ENCODE measurements around the gene DHX16.

DHX16 gene

DNA sequence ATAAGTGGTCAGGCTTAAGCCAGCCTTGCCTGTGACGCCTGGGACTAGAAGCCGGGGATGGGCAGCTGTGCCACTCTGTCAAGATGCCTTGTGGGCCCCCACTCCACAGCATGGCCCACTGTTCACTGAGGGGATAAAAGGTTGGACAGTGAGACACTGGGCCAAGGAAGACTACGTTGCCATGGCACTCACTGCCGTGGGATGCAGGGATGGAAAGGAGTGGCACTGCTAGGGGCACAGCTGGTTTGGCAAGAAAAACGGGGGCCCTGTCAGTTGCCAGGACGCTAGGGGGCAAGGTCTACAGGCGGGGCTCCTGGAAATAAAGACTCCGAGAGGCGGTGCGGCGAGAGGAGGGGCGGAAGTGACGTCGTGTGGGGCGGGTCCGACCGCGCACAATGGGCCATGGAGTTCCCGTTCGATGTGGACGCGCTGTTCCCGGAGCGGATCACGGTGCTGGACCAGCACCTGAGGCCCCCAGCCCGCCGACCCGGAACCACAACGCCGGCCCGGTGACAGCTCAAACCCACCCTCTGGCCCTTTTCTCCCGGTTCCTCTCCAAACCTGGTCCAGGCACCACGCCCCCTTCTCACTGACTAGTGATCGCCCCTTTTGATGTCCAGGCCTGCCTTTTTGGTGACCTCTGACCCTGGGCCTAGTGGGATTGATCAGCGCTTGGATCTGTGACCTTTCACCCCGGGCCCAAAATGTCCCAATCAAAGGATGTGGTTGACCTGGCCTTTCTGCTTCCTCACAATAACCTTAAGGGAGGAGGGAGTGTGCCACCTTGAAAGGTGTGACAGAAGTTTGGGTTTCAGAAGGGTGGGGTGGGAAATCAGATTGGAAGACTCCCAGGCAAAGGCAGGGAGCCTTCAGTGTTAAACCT lies 46.1 kb downstream of the DHX16 start, which contains the start of gene ATAT1:
Gene ATAT1, plus strand, starts transcription at position 391 of the 883 bp plus-strand sequence.
- DNase-seq (ENCODE audit: low read depth in 2 of 2) = peak; percentile 82 to 83

DNA sequence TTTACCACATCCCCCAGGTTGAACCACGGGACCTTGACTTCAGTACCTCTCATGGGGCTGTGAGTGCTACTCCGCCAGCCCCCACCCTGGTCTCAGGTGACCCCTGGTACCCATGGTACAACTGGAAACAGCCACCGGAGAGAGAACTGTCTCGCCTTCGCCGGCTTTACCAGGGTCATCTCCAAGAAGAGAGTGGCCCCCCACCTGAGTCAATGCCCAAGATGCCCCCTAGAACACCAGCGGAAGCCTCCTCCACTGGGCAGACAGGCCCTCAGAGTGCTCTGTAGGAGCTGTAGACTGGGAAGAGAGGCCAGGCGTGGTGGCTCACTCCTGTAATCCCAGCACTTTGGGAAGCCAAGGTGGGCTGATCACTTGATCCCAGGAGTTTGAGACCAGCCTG lies 47.3 kb downstream of the DHX16 start:
- no peak for DNase-seq (ENCODE audit: low read depth in 2 of 2)

DNA sequence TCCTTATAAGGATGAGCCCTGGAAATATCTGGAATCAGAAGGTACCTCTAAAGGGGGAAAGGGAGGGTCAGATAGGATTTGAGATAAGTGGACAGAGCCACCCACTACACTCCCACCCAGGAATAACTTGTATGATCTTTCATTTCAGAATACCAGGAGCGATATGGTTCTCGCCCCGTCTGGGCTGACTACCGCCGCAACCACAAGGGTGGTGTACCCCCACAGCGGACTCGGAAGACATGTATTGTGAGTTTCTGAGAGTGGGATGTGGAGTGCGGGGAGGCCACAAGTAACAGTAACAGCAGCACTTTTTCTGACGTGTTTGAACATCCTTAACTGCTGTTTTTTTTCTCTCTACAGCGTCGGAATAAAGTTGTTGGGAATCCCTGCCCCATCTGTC lies 53.2 kb downstream of the DHX16 start:
- DNase-seq (ENCODE audit: low read depth in 2 of 2) = no peak

DNA sequence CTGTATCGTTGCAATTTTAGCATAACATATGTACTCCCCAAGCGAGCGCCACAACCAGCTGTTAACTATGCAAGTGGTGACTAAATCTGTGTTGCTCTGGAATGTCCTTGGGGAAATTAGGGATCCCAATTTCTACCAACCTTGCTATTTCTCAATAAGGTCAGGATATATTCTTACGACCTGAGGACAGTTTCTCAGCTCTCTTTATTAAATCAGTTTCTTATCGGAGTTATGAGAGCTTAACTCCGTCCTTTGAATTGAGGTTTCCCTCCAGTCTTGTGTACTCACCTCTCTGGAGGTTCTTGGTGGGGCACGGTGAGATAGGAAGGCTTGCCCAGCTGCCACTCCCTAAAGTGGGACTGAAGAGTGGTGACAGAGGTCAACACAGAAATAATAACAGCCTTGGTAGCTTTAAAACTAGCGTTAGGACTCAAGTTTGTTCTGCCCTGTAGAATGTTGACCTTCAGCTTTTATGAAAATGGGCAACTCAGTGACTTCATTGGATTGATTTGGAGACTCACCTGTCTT lies 54.5 kb downstream of the DHX16 start:
- no peak for DNase-seq (ENCODE audit: low read depth in 2 of 2)

DNA sequence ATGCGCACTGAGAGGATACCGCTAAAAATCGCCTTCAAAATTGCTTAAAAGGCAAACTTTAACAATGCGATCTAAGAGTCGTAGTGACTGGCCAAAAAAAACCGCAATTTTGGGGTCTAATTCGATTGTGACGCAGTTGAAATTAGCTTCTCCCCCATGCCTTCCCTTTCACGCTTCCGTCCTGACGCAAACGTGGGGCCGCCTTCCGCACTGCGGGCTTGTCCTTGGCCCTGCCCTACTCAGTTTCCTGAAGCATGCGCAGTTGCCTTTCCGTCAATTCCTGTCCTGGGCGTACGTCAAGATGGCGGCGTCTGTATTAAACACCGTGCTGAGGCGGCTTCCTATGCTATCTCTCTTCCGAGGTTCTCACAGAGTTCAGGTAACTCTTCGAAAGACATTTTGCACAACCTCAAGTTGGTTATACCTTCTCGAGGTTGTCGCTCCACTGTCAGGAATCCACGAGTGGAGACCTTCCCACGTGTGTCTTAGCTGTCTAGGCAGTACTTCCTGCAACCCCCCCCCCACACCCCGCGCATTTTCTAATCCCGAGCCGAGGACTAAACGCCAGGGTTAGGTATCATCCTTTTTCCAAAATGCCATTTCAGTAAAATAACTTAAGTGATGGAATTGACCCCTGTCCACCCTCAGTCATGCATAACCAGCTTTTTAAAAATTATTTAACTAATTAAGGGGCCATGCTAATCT lies 55.1 kb downstream of the DHX16 start, which contains the start of gene MRPS18B:
Gene MRPS18B, plus strand, starts transcription at position 276 of the 705 bp plus-strand sequence. Its CDS starts 26 bp downstream, at position 302.
- DNase-seq (ENCODE audit: low read depth in 2 of 2) = peak; percentile 87 to 97

DNA sequence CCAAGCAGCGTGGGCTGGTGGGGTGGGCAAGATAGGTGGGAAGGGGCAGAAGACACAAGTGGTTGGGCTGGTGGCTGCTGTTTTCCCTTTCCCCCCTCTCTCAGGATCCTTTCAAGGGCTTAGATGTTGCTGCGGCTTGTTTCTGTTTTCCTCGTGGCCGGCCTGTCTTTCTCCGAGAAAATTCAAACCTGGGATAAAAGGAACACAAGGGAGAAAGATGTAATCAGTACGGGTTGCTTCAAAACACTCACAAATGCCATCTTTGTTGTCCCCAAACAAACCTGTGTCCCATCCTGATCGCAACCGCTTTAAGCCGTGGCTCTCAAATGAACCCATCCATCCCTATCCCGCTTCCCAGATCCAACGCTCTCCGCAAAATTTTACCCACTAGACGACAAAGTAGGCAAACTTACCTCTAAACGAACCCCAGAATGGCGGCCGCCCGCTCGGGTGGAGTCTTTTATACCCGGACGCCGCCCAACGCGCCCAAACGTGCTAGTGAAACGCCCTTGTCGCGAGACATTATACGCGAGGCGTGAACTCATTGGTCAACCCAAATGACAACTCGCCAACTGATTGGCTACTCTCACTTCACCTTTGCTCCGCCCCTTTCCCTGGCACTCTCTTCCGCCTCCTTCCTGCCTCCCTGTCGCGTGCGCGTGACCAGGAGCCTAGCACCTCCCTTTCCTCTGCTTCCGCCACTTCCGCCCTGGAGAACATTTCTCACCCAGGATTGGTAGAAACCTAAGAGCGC lies 55.8 kb downstream of the DHX16 start, which contains the start of gene PPP1R10:
Gene PPP1R10, minus strand, starts transcription at position 433 of the 754 bp plus-strand sequence. CDS start 7,299 bp downstream, outside the sequence.
- peak; percentile 89 to 97 for DNase-seq (ENCODE audit: low read depth in 2 of 2)

DNA sequence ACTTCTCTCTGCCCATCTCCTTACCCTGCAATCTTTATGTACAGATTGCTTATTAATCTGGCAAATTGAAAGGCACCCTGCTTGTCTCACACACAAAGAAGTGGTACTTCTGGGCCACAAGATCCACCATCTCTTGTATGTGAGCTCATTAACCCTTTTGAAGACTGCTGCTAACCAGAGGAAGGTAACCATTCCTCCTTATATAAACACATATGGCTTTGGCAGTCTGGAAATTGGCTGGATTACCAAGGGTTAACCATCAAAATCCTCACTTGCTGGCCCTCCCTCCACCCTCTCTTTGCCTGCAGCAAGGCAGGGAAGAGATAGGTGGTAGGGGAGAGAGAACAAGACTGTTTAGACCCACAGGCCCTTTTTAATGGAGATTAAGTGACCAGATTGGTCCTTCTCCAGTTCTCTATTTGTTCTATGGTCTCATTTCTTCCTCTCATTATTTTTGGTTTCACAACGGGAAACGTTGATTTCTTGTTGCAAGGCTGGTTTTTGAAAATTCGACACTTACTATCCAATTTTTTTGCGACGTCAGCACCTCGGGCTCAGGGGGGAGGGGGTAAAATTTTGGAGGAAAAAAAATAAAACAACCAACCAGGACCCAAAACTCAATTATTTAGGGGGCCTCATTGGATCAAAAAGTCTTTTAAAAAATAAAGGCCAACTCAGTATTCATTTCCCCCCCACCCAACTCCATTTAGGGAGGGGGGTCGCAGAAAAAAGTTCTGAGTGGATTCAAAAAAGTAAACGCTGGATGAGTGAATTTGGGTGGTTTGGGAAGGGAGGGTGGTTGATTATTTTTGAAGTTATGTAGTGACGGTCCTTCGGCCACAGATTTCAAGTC lies 56.6 kb downstream of the DHX16 start:
- no peak for DNase-seq (ENCODE audit: low read depth in 2 of 2)

DNA sequence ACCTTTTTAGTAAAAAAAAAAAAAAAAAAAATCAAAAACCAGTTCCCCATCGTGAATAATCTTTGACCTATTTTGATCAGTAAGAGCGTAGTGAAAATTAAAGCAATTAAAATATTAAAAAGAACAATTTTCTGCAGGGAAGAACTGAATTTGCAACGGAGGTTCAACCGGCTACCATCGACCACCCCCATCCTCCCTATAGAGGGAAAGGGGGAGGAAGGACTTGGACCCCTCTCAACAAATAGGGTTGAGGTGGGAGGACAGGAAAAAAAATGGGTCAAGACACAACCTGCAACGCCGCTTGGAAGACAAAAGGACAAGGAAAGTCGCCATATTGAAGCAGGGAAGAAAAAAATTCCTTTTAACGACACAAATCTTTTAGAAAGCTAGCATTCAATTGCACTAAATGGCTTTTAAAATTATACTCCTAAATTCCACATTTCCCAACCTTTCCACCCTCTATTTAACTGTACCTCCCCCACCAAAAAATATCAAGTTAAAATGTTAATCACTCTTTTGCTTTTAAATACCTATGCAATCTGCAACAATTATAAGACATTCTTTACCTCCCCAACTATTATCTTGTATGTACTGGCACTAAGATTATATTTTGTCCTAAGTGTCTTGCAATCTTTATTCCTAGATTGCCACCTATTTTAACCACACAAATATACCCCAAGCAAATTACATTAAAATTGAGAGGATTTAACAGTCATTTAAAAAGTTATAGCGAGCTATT lies 57.4 kb downstream of the DHX16 start:
- no peak for DNase-seq (ENCODE audit: low read depth in 2 of 2)

DNA sequence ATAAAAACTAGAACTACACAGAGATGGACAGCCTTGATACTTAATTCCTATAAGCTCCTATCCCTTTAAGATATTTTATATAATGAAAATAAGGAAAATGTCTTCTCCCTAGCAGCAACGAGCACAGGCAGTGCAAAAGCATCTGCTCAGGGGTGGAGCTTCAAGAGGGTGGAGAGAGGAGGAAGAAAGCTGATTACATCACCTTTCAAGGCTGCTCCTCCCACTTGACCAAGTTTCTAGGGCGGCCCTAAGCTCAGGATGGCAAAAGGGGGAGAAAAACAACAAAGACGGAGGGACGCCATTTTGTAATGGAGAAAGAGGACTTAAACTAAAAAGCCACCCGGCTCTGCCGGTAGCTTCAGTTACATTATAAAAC lies 58.0 kb downstream of the DHX16 start:
- peak; percentile 45 to 77 for DNase-seq (ENCODE audit: low read depth in 2 of 2)

DNA sequence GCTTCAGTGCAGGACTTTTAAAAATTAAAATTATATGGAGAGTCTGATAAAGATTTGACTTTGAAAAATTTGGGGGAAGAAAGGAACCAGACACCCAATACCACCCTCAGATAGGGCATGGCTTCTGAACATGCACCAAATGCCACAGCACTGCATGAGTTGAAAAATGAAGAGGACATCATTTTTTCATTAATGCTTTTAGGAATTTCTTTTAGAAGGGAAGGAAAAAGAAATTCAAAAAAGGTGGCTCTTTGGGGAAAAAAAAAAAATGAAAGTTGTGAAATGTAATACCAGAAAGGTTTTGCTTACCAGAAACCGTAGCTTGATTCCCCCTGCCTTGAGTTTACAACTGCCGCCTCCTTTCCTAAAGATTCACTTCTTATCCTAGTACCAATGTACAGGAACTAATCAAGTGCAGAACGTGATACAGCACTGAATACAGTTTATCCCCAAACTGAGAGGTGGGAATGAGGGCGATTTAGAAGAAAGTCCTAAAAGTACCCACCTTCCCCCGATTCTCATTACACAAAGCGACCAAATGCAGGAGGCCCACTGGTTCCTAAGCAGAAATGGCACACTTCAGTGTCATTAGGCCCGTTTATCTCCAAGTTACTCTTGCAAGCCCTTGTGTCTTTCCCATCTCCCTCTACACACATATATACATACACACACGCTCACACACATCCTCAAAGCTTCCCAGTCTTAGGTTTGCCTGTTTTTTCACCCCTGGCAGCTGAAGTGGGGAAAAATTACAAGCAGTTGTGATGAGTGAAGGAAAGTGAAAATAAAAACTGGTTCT lies 58.6 kb downstream of the DHX16 start:
- DNase-seq (ENCODE audit: low read depth in 2 of 2) = no peak

DNA sequence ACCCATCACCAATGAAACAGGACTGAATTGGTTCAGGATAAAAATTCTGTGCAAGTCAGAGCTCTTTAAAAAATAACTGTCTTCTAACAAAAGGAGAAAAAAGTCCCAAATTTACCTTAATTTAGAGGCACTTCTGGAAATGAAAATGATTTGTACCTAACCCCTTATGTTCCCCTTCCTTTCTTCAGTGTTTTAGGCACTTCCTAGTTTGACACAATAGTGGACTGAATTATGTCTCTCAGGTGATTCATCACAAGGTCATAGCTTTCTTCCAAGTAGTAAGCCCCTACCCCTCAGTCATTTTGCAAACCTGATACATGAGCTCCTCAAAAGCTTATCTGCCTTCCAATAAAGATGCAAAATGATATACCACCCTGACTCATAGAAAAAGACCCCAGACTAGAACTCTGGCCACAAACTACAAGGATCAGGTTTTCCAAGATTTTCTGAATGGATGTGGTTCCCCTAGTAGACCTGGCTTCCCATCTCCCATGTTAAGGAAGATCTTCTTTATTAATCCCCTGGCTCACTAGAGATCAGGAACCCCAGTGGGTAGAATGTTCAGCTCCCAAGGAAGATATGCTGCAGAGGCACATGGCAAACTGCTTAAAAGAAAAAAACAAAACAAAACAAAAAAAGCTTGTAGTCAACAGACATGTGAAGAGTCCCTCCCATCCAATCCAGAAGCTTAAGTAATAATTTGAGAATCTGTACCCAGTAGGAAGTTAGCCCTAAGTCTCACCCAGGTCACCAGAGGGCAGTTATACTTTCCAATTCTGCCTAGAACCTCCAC lies 59.4 kb downstream of the DHX16 start:
- no peak for DNase-seq (ENCODE audit: low read depth in 2 of 2)

DNA sequence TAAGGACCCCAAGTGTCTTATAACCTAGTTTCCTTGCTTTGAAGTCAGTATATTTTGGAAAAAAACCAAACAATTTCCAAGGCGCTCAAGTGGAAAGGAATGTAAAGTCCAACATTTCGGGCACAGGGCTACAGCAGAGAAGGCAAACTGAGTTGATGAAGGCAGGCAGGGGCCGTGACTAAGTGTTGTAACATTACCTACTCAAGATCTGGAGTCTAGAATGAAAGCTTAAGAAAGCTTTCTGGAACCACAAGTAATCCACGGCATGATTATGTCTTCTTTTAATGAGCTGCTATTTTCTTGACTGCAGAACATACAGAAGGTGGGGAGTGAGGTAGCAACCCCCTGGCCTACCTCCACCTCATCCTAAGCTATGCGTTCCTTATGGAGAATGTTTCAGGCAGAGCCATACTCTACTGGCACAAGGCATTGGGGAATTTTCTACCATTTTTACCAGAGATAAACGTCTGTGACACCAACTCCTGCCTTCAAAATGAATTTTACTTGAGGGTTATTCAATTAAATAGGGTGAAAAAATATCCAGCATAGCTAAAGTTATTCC lies 60.0 kb downstream of the DHX16 start:
- DNase-seq (ENCODE audit: low read depth in 2 of 2) = no peak

DNA sequence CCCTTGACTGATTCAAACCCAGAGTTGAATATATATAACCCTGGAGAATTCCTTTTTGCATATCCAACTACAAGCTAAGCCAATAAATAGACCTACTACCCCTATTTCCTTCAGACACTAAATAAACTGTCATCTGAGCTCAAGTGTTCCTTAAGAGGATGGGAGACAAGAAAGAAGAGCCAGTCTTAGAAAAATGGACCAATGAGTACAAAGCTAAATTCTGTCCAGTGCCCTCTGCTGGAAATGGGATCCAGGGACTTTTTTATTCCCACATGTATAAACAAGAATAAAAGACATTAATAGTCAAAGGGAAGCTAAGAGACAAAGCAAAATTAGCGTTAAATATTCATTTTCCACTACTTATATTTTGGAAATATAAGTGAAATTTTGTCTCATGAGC lies 60.6 kb downstream of the DHX16 start:
- no peak for DNase-seq (ENCODE audit: low read depth in 2 of 2)

DNA sequence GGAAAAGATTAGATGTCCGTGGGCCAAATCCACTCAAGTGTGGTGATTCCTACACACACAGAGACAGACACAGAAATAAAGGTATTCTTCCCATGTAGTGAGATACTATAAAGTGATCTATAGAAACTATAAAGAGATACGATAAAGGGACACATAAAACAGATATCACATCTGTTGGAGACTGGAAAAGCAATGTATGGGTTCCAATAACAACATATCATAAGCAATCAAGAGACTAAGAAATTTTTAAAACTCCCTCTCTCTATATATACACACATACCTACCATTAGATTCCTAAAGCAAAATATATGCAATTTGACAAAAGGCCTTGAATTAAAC lies 61.0 kb downstream of the DHX16 start:
- DNase-seq (ENCODE audit: low read depth in 2 of 2) = no peak

DNA sequence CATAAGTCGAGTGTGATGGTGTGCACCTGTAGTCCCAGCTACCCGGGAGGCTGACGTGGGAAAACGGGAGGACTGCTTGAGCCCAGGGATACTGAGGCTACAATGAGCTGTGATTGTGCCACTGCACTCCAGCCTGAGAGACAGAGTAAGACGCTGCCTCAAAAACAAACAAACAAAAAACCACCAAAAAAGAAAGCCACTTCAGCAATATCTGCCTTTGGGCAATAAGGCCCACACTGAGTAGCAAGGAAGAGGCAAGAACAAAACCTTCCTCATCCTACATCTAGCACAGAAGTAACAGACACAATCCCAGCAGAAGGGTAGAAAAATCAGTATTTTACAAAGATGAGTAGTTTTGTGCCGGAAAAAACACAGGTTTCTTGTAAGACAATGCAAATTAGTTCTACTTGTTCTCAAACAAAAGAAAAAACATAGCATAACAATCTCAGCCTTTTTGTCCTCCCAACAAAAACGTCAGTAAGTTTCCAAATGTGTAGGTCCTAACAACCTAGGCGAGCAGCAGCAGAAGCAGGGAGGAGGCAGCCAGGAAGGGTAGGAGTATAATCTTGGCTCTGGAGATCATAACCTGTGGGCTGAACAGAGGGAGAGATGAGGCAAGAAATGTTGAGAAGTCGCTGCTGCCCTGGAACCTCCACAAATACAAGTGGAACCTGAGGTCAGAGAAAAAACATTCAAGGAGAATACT lies 61.5 kb downstream of the DHX16 start:
- DNase-seq (ENCODE audit: low read depth in 2 of 2) = no peak

DNA sequence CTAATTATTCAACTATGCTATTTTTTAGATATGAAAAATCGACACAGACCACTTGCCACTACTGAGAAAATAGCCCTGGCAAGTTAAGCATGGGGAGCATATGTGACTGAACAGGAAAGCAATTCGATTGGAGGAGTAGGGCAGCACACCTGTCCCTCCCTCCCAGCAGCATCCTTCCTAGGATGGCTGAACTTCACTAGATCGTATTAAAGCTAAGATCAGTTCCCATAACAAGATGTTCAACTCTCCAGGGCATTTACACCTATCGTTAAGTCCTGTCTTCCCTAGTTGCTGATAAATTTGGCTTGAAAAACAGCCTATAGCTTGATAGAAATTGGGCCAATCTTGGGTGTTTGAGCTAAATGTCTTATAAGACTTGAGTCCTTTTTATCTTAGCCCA lies 62.7 kb downstream of the DHX16 start:
- DNase-seq (ENCODE audit: low read depth in 2 of 2) = no peak

DNA sequence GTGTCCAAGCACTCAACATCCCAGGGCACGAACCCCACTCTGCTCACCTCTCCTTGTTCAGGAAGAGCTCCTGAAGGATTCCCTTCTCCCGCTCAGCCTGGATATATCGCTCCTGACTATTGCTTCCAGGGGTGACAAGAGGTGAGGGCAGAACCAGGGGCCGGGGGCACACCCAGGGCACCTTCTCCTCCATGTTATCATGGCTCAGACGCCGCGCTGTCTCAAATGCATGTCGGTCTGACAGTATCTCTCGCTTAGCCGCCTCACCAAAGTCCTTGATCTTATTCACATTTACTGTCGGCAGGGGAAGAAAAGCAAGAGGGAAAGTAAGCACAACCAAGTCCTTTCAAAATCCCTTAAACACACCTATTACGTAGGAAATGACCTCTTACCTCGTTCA lies 68.8 kb downstream of the DHX16 start:
- DNase-seq (ENCODE audit: low read depth in 2 of 2) = no peak
